Fibroblast of villous mesenchyme (primary cell): ENCODE data around the gene TCF3. TPM values are rescaled to one million over a fixed set of nuclear protein-coding genes. Genes with fewer than 3 reads are reported as not detected.
A peak's percentile ranks its signal among the peaks of the same experiment; 100 is the strongest.

Source experiments
- DNase-seq: peaks from one replicate; pipeline ENCODE4 v3.0.0-alpha.2; 2010; ENCODE audit warnings: low read depth
- H3K4me3 ChIP-seq: 2 replicates; pipeline ENCODE4 v1.5.1; 2011; ENCODE audit warnings: low read depth, mild to moderate bottlenecking, low read length
- CTCF ChIP-seq: IDR thresholded peaks from 2 replicates; pipeline ENCODE4 v1.5.1; 2012; ENCODE audit warnings: low read depth, mild to moderate bottlenecking, low read length; ENCODE audit not compliant: insufficient read depth
- total RNA-seq: library from RNA; depleted of rRNA; stranded (reverse); fragments of >200 nt; gene quantifications from 2 replicates; pipeline ENCODE4 v1.2.3, GENCODE V29; 2012

Gene TCF3
- total RNA-seq, 1 donor, result 57.0 TPM

GRCh38 chr19:1619703-1620102 lies 32.7 kb downstream of the TCF3 start:
- H3K4me3 ChIP-seq, result no peak overlapping the region
- TF ChIP-seq CTCF, result no peak
- DNase-seq, result no peak

- H3K4me3 ChIP-seq, result no peak overlapping the region
- TF ChIP-seq CTCF, result no peak
- no peak for DNase-seq
These were observed 33.3 kb downstream of the TCF3 start for GRCh38 chr19:1619094-1619439.

GRCh38 chr19:1618157-1619093 lies 34.0 kb downstream of the TCF3 start:
- peak; percentile 5 for DNase-seq
- TF ChIP-seq CTCF, result peak; percentile 44
- H3K4me3 ChIP-seq, result no peak overlapping the region

- DNase-seq, result peak; percentile 2
- no peak overlapping the region for H3K4me3 ChIP-seq
- no peak for TF ChIP-seq CTCF
These were observed 35.5 kb downstream of the TCF3 start for GRCh38 chr19:1616875-1617274.

- peak; percentile 82 for DNase-seq
- no peak for TF ChIP-seq CTCF
These were observed 36.0 kb downstream of the TCF3 start for GRCh38 chr19:1616396-1616795.

GRCh38 chr19:1615156-1615765 lies 37.2 kb downstream of the TCF3 start:
- no peak for DNase-seq

More at GRCh38 chr19:1616396-1616795, 36.0 kb downstream of the TCF3 start:
- H3K4me3 ChIP-seq, result no peak overlapping the region

More at GRCh38 chr19:1615156-1615765, 37.2 kb downstream of the TCF3 start:
- TF ChIP-seq CTCF, result no peak
- no peak overlapping the region for H3K4me3 ChIP-seq
